A673 (cell line): ENCODE results near the gene SH3D19. TPM values are rescaled to one million over a fixed set of nuclear protein-coding genes. Genes with fewer than 3 reads are reported as not detected.

Experiments
- BruUV-seq: library from RNA; stranded (reverse); fragments of 400-500 nt; replicated peaks from 2 replicates; lab custom pipeline; 2021; lab: Mats Ljungman, UMichigan
- CTCF ChIA-PET: fragments of 300-600 bp; sonication (Branson Sonifier 250); formaldehyde crosslinking; loops from one replicate; lab custom pipeline; 2022; ENCODE audit warnings: antibody characterized with exemption; lab: Charles Lee
- POLR2A ChIA-PET: fragments of 300-600 bp; sonication (Branson Sonifier 250); formaldehyde crosslinking; loops from one replicate; lab custom pipeline; 2022; ENCODE audit warnings: antibody characterized with exemption; ENCODE audit not compliant: low non-redundant PET; lab: Charles Lee
- DNase-seq: peaks from one replicate; pipeline ENCODE4 v3.0.0-alpha.2; 2015; ENCODE audit warnings: low spot score
- H3K27ac ChIP-seq: fragments of 200-600 bp; sonication (generic); 2 replicates; pipeline ENCODE4 v1.5.1; 2016; ENCODE audit warnings: mixed run types, low read depth, mild to moderate bottlenecking, mixed read lengths, antibody characterized with exemption, low read length; ENCODE audit not compliant: poor library complexity, severe bottlenecking
- H3K27me3 ChIP-seq: fragments of 200-600 bp; sonication (generic); replicated peaks from 2 replicates; pipeline ENCODE4 v1.6.1; 2017; ENCODE audit warnings: mixed run types, low read depth, mild to moderate bottlenecking, mixed read lengths, antibody characterized with exemption, low read length; ENCODE audit not compliant: insufficient read depth, poor library complexity
- H3K36me3 ChIP-seq: fragments of 200-600 bp; sonication (generic); 2 replicates; pipeline ENCODE4 v1.6.1; 2016; ENCODE audit warnings: mixed run types, mild to moderate bottlenecking, mixed read lengths, antibody characterized with exemption, low read length; ENCODE audit not compliant: insufficient read depth, poor library complexity, severe bottlenecking
- H3K4me1 ChIP-seq: fragments of 200-600 bp; sonication (generic); 2 replicates; pipeline ENCODE4 v1.6.1; 2017; ENCODE audit warnings: mixed run types, mild to moderate bottlenecking, mixed read lengths, antibody characterized with exemption, low read length; ENCODE audit not compliant: insufficient read depth, poor library complexity, severe bottlenecking
- H3K4me3 ChIP-seq: fragments of 200-600 bp; sonication (generic); 2 replicates; pipeline ENCODE4 v1.5.1; 2016; ENCODE audit warnings: low read depth, mixed run types, mild to moderate bottlenecking, mixed read lengths, low read length; ENCODE audit not compliant: poor library complexity, severe bottlenecking
- H3K9me3 ChIP-seq: fragments of 200-600 bp; sonication (generic); 2 replicates; pipeline ENCODE4 v1.6.1; 2016; ENCODE audit warnings: mixed run types, low read depth, mild to moderate bottlenecking, mixed read lengths, antibody characterized with exemption, low read length; ENCODE audit not compliant: poor library complexity, severe bottlenecking
- EZH2 ChIP-seq: fragments of 200-600 bp; sonication (generic); IDR thresholded peaks from 2 replicates; pipeline ENCODE4 v1.6.1; 2017; ENCODE audit warnings: borderline replicate concordance, low read depth, mild to moderate bottlenecking, mixed read lengths, antibody characterized with exemption, low read length; ENCODE audit not compliant: poor library complexity, severe bottlenecking
- intact Hi-C: fragments of 100-400 bp; cut with micrococcal nuclease; formaldehyde crosslinking; loops from one replicate; pipeline ENCODE4 v1.10.0; 2022; ENCODE audit not compliant: unreplicated experiment
- total RNA-seq: library from RNA; stranded (reverse); gene quantifications from 2 replicates; pipeline ENCODE4 v1.2.3, GENCODE V29; 2021
- TF ChIP-seq, protein P1 (sequence below): fragments of 300-800, 200-600 bp; sonication (generic); conservative IDR thresholded peaks from 2 replicates; pipeline ENCODE4 v1.5.1; 2017; ENCODE audit warnings: low read depth, mild to moderate bottlenecking, antibody characterized with exemption, low read length, moderate library complexity, mixed read lengths

SH3D19 gene
- total RNA-seq, 1 experiment from 2014 or later, result 0.86 TPM

DNA sequence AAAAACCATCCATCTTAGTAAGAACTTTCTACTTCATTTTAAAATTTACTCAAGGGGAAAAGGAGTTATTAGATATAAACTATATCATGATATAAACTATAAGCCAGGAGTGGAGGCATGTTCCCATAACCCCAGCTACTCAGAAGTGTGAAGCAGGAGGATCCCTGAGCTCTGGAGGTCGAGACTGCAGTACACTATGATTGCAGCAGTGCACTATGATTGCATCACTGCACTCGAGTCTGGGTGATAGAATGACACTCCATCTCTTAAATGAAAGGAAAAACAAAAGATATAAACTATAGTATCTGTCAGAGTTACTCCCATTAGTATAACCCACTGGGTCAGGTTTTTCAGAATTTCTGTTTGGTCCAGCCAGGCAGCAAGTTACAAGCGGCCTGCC lies 178.4 kb downstream of the SH3D19 start:
- ChIA-PET POLR2A (no interaction called here), CTCF (no interaction called here)

DNA sequence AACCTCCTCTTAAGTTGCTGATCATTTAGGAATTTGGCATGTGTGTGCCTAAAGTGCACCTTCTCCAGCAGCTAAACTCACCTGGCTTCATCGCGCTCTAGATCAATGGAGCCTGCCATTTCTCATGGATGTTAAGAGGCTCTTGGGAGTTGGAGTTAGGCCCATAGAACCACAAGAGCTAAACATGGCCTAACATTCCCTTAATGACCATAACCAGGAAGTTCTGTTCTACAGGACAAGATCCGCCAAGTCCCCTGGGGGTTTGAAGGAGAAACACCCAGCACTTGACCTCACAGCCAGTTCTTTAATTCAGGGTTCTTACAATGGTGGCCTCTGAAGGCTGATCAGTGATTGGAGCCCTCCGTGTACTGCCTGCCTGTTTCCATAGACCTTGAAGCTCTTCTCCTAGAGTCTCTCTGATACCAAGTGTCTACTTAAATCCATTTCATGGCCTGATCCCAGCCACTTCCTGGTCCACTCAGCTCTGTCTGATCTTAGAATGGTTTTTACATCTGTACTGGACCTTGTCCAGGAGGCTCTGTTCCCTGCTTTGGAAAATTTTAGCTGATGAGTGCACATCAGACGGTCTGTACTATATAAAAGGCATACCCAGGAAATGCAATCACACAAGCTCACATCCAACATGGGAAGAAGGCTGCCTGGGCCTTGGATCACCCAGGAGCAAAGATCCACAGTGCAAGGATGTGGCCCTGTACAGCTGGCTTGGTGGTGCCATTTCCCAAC lies 180.9 kb downstream of the SH3D19 start:
- no peak overlapping the region for H3K27ac ChIP-seq
- no peaks in the 10 kb centered on the region for H3K9me3 ChIP-seq
- no peaks in the 10 kb centered on the region for H3K27me3 ChIP-seq
- H3K4me1 ChIP-seq, result no peaks in the 10 kb centered on the region
- no peak for DNase-seq
- ChIA-PET CTCF (no interaction called here), POLR2A (interaction anchor here (0.6 kb wide), 1 partner anchor 1903 kb away, joined by 3 read pairs; no protein-coding TSS in a partner anchor)
- intact Hi-C loops, result no loop called here
- H3K4me3 ChIP-seq, result no peak overlapping the region
- TF ChIP-seq, protein P1, sequence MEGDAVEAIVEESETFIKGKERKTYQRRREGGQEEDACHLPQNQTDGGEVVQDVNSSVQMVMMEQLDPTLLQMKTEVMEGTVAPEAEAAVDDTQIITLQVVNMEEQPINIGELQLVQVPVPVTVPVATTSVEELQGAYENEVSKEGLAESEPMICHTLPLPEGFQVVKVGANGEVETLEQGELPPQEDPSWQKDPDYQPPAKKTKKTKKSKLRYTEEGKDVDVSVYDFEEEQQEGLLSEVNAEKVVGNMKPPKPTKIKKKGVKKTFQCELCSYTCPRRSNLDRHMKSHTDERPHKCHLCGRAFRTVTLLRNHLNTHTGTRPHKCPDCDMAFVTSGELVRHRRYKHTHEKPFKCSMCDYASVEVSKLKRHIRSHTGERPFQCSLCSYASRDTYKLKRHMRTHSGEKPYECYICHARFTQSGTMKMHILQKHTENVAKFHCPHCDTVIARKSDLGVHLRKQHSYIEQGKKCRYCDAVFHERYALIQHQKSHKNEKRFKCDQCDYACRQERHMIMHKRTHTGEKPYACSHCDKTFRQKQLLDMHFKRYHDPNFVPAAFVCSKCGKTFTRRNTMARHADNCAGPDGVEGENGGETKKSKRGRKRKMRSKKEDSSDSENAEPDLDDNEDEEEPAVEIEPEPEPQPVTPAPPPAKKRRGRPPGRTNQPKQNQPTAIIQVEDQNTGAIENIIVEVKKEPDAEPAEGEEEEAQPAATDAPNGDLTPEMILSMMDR, result no peak
- no peak for TF ChIP-seq EZH2
- BruUV-seq, result no TSS peak
- no peaks in the 10 kb centered on the region for H3K36me3 ChIP-seq

More for the DNA sequence above, 178.4 kb downstream of the SH3D19 start:
- Histone ChIP-seq H3K36me3 (no peaks in the 10 kb centered on the region), H3K9me3 (no peaks in the 10 kb centered on the region), H3K27me3 (no peaks in the 10 kb centered on the region), H3K27ac (no peak overlapping the region), H3K4me1 (no peaks in the 10 kb centered on the region), H3K4me3 (no peak overlapping the region)
- DNase-seq, result no peak
- intact Hi-C loops, result no loop called here
- no TSS peak for BruUV-seq
- TF ChIP-seq, protein P1, result no peak
- no peak for TF ChIP-seq EZH2

DNA sequence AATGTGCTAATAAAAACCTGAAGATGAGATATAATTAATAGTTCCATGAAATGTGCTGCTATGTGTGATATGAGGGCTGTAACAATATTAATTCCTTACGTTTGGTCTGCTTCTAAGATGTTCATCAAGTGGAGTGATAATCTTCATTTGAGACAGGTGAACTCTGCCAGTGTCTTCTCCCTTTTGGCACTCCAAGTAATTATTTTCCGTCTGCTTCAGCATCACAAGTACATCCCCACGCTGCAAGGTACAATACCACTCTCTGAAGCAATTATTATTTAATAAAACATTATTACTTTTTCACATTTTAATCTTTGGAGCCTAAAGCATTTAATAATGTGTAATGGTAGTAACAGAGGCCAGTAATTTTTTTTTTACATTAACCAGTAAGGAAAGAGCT lies 181.6 kb downstream of the SH3D19 start:
- H3K36me3 ChIP-seq, result no peaks in the 10 kb centered on the region
- H3K4me1 ChIP-seq, result no peaks in the 10 kb centered on the region
- no peaks in the 10 kb centered on the region for H3K27me3 ChIP-seq
- no peaks in the 10 kb centered on the region for H3K9me3 ChIP-seq
- H3K27ac ChIP-seq, result no peak overlapping the region
- POLR2A ChIA-PET, result interaction anchor here (0.6 kb wide), 1 partner anchor 1904 kb away, joined by 3 read pairs; no protein-coding TSS in a partner anchor
- no peak overlapping the region for H3K4me3 ChIP-seq
- TF ChIP-seq, protein P1, result no peak
- TF ChIP-seq EZH2, result no peak
- CTCF ChIA-PET, result no interaction called here
- BruUV-seq, result no TSS peak
- intact Hi-C loops, result no loop called here
- DNase-seq, result no peak
